Measurements from ENCODE around the gene VCAM1. TPM values are rescaled to one million over a fixed set of nuclear protein-coding genes. Genes with fewer than 3 reads are reported as not detected.

The VCAM1 gene
- total and polyA plus RNA-seq, 2 of the 4 experiments (the other 2 are of a cell fraction): 10.1 to 21.1 TPM

- TF ChIP-seq SMC3 (IDR thresholded peaks at IDR 0.05; ENCODE audit: low read depth, low read length) (no peak), CEBPB (IDR thresholded peaks at IDR 0.05; ENCODE audit: low read depth, low read length) (no peak), CTCF (conservative IDR thresholded peaks at IDR 0.05; ENCODE audit: low read depth, low read length) (no peak), BHLHE40 (IDR thresholded peaks at IDR 0.05; ENCODE audit: low read depth, low read length) (no peak), MXI1 (IDR thresholded peaks at IDR 0.05; ENCODE audit: borderline replicate concordance, low read depth, low read length) (no peak), RCOR1 (IDR thresholded peaks at IDR 0.05; ENCODE audit: insufficient replicate concordance, low read length) (no peak), USF2 (IDR thresholded peaks at IDR 0.05; ENCODE audit: low read depth, low read length) (no peak), RAD21 (IDR thresholded peaks at IDR 0.05; ENCODE audit: low read length) (no peak), ELK1 (IDR thresholded peaks at IDR 0.05; ENCODE audit: borderline replicate concordance, low read depth, low read length) (no peak), CHD1 (IDR thresholded peaks at IDR 0.05; ENCODE audit: low read depth, low read length) (no peak), RFX5 (IDR thresholded peaks at IDR 0.05; ENCODE audit: low read depth, low read length) (no peak), FOS (IDR thresholded peaks at IDR 0.05; ENCODE audit: low read depth, low read length) (no peak), NFE2L2 (IDR thresholded peaks at IDR 0.05; ENCODE audit: low read depth, low read length) (no peak), POLR2A (IDR thresholded peaks at IDR 0.05; ENCODE audit: low read depth, low read length) (no peak)
- H2BK5ac ChIP-seq (ENCODE audit: low read depth, low read length, poor library complexity, severe bottlenecking): no peak overlapping the region
- no peak overlapping the region for H3K27ac ChIP-seq (ENCODE audit: insufficient read depth, low read length)
- no peaks in the 10 kb centered on the region for H3K36me3 ChIP-seq (ENCODE audit: control insufficient read depth, insufficient read depth, low read length)
- no peak overlapping the region for H3K56ac ChIP-seq (ENCODE audit: extremely low read depth, insufficient read depth, low read length)
- no peak overlapping the region; the same call in 1 of the 2 replicates for H2AK5ac ChIP-seq (ENCODE audit: low read depth, low read length)
- 0 out of 2 replicates have a peak, but pooled peaks cover 1% of the 10 kb centered on the region for H3K4me1 ChIP-seq (ENCODE audit: control insufficient read depth, insufficient read depth, low read length)
- no peak overlapping the region for H2BK20ac ChIP-seq (ENCODE audit: low read depth, low read length)
- no peak overlapping the region for H2AFZ ChIP-seq (replicated peaks; ENCODE audit: low read length, poor library complexity)
- BruUV-seq (replicated peaks): no TSS peak
- H2AK9ac ChIP-seq (replicated peaks; ENCODE audit: low read depth, low read length, poor library complexity): no peak overlapping the region
- POLR2A ChIA-PET (ENCODE audit: unreplicated experiment): no interaction called here
- no peak overlapping the region for H3K18ac ChIP-seq (ENCODE audit: low read depth, low read length)
- no peaks in the 10 kb centered on the region for H3K79me1 ChIP-seq (ENCODE audit: low read depth in 1 of 2, low read length in 2 of 2)
- H3K27me3 ChIP-seq (ENCODE audit: control insufficient read depth, insufficient read depth, low read length): no peaks in the 10 kb centered on the region
- WGBS, 2 experiments (ENCODE audit: extremely low coverage in 2 of 2, insufficient read length in 1 of 2): no CpG with 5 or more reads among the region's 2 CpGs
- H4K8ac ChIP-seq (ENCODE audit: low read depth in 2 of 2, low read length in 2 of 2): no peak overlapping the region
- peak; percentile 13 for DNase-seq
- intact Hi-C loops (cut with micrococcal nuclease) (no loop called here), in situ Hi-C loops (cut with MboI; ENCODE audit: low sequenced_read_pairs) (no loop called here), dilution Hi-C loops (cut with HindIII; ENCODE audit: low sequenced_read_pairs, unreplicated experiment) (no loop called here)
- no peak overlapping the region for H3K23ac ChIP-seq (ENCODE audit: low read depth, low read length)
- no peak overlapping the region for H4K5ac ChIP-seq (ENCODE audit: low read depth, low read length)
- H4K20me1 ChIP-seq (ENCODE audit: insufficient read depth, low read length): no peaks in the 10 kb centered on the region
- no peak overlapping the region for H3K9ac ChIP-seq (ENCODE audit: low read depth, low read length)
- H3K9me3 ChIP-seq (ENCODE audit: control insufficient read depth, insufficient read depth, low read length): no peaks in the 10 kb centered on the region
- H3K4ac ChIP-seq (ENCODE audit: low read depth, low read length): no peak overlapping the region
- no peak overlapping the region for H4K91ac ChIP-seq (ENCODE audit: insufficient read depth, low read depth, low read length)
- ATAC-seq (ENCODE audit: low read depth): peak; percentile 17; the same call in 1 of the 2 replicates
- no peak overlapping the region for H3K4me3 ChIP-seq (ENCODE audit: insufficient read depth, low read depth, low read length)
- no peak overlapping the region for H3K4me2 ChIP-seq (ENCODE audit: low read depth, low read length)
- 0 out of 3 replicates have a peak overlapping the region, but pooled peaks have one; percentile 3 for H2BK15ac ChIP-seq (ENCODE audit: low read depth, low read length)
- no peak overlapping the region for H2BK120ac ChIP-seq (ENCODE audit: low read depth, low read length)
- H3K9me1 ChIP-seq (ENCODE audit: insufficient read depth, low read length): no peaks in the 10 kb centered on the region
- CTCF ChIA-PET: interaction anchor here (0.7 kb wide), 1 partner anchor 90 kb away, joined by 3 read pairs; no protein-coding TSS in a partner anchor
- H3K14ac ChIP-seq (replicated peaks; ENCODE audit: low read depth, low read length): no peak overlapping the region
These were observed 49.8 kb downstream of the VCAM1 start for GRCh38 chr1:100769323-100769722.

Measured in IMR-90 (cell line).